Breast epithelium (tissue), 4 donors: Measurements from ENCODE around the gene EIF4B. TPM values are rescaled to one million over a fixed set of nuclear protein-coding genes. Genes with fewer than 3 reads are reported as not detected.
A peak's percentile ranks its signal among the peaks of the same experiment; 100 is the strongest.

Experiments used
- DNase-seq, 2 donors: peaks; one replicate each; pipeline ENCODE4 v3.0.0-alpha.2; 2019; ENCODE audit warnings: low spot score in 2 of 2
- H3K27ac ChIP-seq, 2 donors: fragments of 200-600 bp; sonication (generic) in 1 of 2; one replicate each; pipeline ENCODE4 v1.5.1; 2016 to 2019; ENCODE audit warnings: mild to moderate bottlenecking in 1 of 2
- H3K27me3 ChIP-seq, 2 donors: fragments of 200-600 bp; sonication (generic) in 1 of 2; one replicate each; pipeline versions ENCODE4 v1.5.1 to v1.6.0; 2017 to 2019; ENCODE audit warnings: control low read depth in 1 of 2, mild to moderate bottlenecking in 1 of 2
- H3K36me3 ChIP-seq: fragments of 200-600 bp; one replicate; pipeline ENCODE4 v1.5.1; 2019
- H3K4me1 ChIP-seq, 2 donors: fragments of 200-600 bp; sonication (generic); one replicate each; pipeline ENCODE4 v1.5.1; 2016 to 2019; ENCODE audit warnings: control low read depth in 1 of 2
- H3K4me3 ChIP-seq, 3 donors: fragments of 200-600 bp; sonication (generic); 1 replicate in 2 of 3; 2 replicates in 1 of 3; pipeline ENCODE4 v1.5.1; 2016 to 2019; ENCODE audit warnings: mild to moderate bottlenecking in 3 of 3, moderate library complexity in 2 of 3
- H3K9me3 ChIP-seq, 2 donors: fragments of 200-600 bp; sonication (generic) in 1 of 2; one replicate each; pipeline ENCODE4 v1.5.1; 2016 to 2019; ENCODE audit warnings: control low read depth in 1 of 2
- CTCF ChIP-seq, 3 donors: fragments of 450-650 bp; IDR thresholded peaks; one replicate each; pipeline ENCODE4 v1.5.1; 2016 to 2017; ENCODE audit warnings: antibody characterized with exemption in 3 of 3, mild to moderate bottlenecking in 3 of 3, moderate library complexity in 3 of 3
- POLR2A ChIP-seq: fragments of 450-650 bp; IDR thresholded peaks from one replicate; pipeline ENCODE4 v1.6.1; 2016; ENCODE audit warnings: antibody characterized with exemption, mild to moderate bottlenecking, moderate library complexity
- POLR2AphosphoS5 ChIP-seq, 3 donors: sonication (generic); formaldehyde crosslinking; IDR thresholded peaks; one replicate each; pipeline ENCODE4 v1.6.1; 2017; ENCODE audit warnings: antibody characterized with exemption in 3 of 3
- intact Hi-C: fragments of 100-400 bp; cut with DNase I; formaldehyde crosslinking; loops from one replicate; pipeline ENCODE4 v1.15.1; 2023; ENCODE audit warnings: low total_unique reads
- total RNA-seq, 3 donors: library from RNA; depleted of rRNA; stranded (reverse); fragments of >200 nt; gene quantifications; one replicate each; pipeline ENCODE4 v1.1.0, GENCODE V29; 2016

Gene EIF4B
- total RNA-seq, 3 donors from 2014 or later = 600 to 759 (median 614) TPM

GRCh38 chr12:52969166-52969795 is 37.0 kb upstream of the EIF4B start:
- intact Hi-C loops = no loop called here
- H3K27ac ChIP-seq = no peak overlapping the region
- no peak for DNase-seq
- H3K9me3 ChIP-seq = no peaks in the 10 kb centered on the region
- no peaks in the 10 kb centered on the region for H3K4me1 ChIP-seq
- H3K27me3 ChIP-seq = peaks cover 0 to 7% of the 10 kb centered on the region in 2 donors
- H3K36me3 ChIP-seq = no peaks in the 10 kb centered on the region
- TF ChIP-seq POLR2A (no peak), POLR2AphosphoS5 (IDR thresholded peaks at IDR 0.05) (no peak), CTCF (IDR thresholded peaks at IDR 0.05) (no peak)
- no peak overlapping the region for H3K4me3 ChIP-seq

GRCh38 chr12:52969828-52970569 is 36.3 kb upstream of the EIF4B start:
- peaks cover 0 to 5% of the 10 kb centered on the region in 2 donors for H3K27me3 ChIP-seq
- peak in 1 of 2 donors; percentile 46 for DNase-seq
- no peaks in the 10 kb centered on the region for H3K9me3 ChIP-seq
- no peak for TF ChIP-seq POLR2AphosphoS5 (IDR thresholded peaks at IDR 0.05)
- no peak for TF ChIP-seq CTCF (IDR thresholded peaks at IDR 0.05)
- no peak for TF ChIP-seq POLR2A
- H3K27ac ChIP-seq = peak overlapping the region; percentile 4 to 61
- no peak overlapping the region for H3K4me3 ChIP-seq
- intact Hi-C loops = no loop called here
- no peaks in the 10 kb centered on the region for H3K36me3 ChIP-seq
- peaks cover 0 to 2% of the 10 kb centered on the region in 2 donors for H3K4me1 ChIP-seq

GRCh38 chr12:52971679-52972329 is 34.5 kb upstream of the EIF4B start:
- Histone ChIP-seq H3K4me3 (no peak overlapping the region), H3K36me3 (no peaks in the 10 kb centered on the region), H3K9me3 (no peaks in the 10 kb centered on the region), H3K4me1 (peaks cover 0 to 3% of the 10 kb centered on the region in 2 donors), H3K27me3 (no peaks in the 10 kb centered on the region), H3K27ac (peak overlapping the region; percentile 52 to 68)
- TF ChIP-seq POLR2A = no peak
- TF ChIP-seq CTCF (IDR thresholded peaks at IDR 0.05) = no peak
- TF ChIP-seq POLR2AphosphoS5 (IDR thresholded peaks at IDR 0.05) = no peak
- DNase-seq = peak in 1 of 2 donors; percentile 34
- intact Hi-C loops = no loop called here

GRCh38 chr12:52975204-52975603 is 31.1 kb upstream of the EIF4B start:
- no peaks in the 10 kb centered on the region for H3K36me3 ChIP-seq

More at GRCh38 chr12:52975204-52975603, 31.1 kb upstream of the EIF4B start:
- no peak for TF ChIP-seq CTCF (IDR thresholded peaks at IDR 0.05)
- no peak for TF ChIP-seq POLR2AphosphoS5 (IDR thresholded peaks at IDR 0.05)
- TF ChIP-seq POLR2A = no peak
- Histone ChIP-seq H3K9me3 (no peaks in the 10 kb centered on the region), H3K4me1 (peaks cover 0 to 3% of the 10 kb centered on the region in 2 donors), H3K27me3 (no peaks in the 10 kb centered on the region), H3K27ac (no peak overlapping the region), H3K4me3 (no peak overlapping the region)
- intact Hi-C loops = no loop called here
- no peak for DNase-seq
